Hepatocyte (in vitro differentiated cells): ENCODE results near the gene GINM1.

Source experiments
- EZH2 ChIP-seq: fragments of 200-600 bp; sonication (generic); IDR thresholded peaks from 2 replicates; pipeline ENCODE4 v1.6.1; 2016; ENCODE audit warnings: antibody characterized with exemption, mild to moderate bottlenecking, borderline replicate concordance
- TF ChIP-seq, protein P1 (sequence below): fragments of 200-600 bp; sonication (generic); IDR thresholded peaks from 2 replicates; pipeline ENCODE4 v1.5.1; 2016; ENCODE audit warnings: antibody characterized with exemption, mild to moderate bottlenecking; ENCODE audit not compliant: poor library complexity

- TF ChIP-seq, protein P1, sequence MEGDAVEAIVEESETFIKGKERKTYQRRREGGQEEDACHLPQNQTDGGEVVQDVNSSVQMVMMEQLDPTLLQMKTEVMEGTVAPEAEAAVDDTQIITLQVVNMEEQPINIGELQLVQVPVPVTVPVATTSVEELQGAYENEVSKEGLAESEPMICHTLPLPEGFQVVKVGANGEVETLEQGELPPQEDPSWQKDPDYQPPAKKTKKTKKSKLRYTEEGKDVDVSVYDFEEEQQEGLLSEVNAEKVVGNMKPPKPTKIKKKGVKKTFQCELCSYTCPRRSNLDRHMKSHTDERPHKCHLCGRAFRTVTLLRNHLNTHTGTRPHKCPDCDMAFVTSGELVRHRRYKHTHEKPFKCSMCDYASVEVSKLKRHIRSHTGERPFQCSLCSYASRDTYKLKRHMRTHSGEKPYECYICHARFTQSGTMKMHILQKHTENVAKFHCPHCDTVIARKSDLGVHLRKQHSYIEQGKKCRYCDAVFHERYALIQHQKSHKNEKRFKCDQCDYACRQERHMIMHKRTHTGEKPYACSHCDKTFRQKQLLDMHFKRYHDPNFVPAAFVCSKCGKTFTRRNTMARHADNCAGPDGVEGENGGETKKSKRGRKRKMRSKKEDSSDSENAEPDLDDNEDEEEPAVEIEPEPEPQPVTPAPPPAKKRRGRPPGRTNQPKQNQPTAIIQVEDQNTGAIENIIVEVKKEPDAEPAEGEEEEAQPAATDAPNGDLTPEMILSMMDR: no peak
- no peak for TF ChIP-seq EZH2
Measured at GRCh38 chr6:149615805-149616204, 49.6 kb downstream of the GINM1 start.
